GM21423 (cell line): Measurements from ENCODE around the gene UGT1A3.

Experiments
- ATAC-seq: cut with Tn5 transposase; IDR thresholded peaks from one replicate; pipeline ENCODE4 v1.9.1; 2021; ENCODE audit warnings: mild to moderate bottlenecking, moderate library complexity; ENCODE audit not compliant: unreplicated experiment

Gene UGT1A3

GRCh38 chr2:233814056-233814835, 85.4 kb downstream of the UGT1A3 start:
- no peak for ATAC-seq

GRCh38 chr2:233815861-233816260, 87.0 kb downstream of the UGT1A3 start:
- no peak for ATAC-seq

DNA sequence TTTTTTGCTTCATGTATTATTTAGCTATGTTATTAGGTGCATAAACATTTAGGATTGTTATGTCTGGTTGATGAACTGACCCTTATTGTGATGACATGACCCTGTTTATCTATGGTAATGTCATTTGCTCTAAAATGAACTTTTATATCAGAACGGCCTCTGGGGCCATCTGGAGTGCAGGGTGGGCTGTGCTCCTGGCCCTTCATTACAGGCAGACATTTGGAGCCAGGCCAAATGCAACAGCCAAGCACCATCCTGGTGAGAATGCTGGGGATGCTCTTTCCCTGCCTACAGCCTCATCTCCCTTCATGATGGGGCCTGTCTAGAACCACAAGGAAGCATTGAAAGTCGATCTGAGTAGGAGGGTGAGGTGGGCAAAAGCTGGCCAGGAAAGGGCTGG, 87.5 kb downstream of the UGT1A3 start:
- ATAC-seq: no peak

DNA sequence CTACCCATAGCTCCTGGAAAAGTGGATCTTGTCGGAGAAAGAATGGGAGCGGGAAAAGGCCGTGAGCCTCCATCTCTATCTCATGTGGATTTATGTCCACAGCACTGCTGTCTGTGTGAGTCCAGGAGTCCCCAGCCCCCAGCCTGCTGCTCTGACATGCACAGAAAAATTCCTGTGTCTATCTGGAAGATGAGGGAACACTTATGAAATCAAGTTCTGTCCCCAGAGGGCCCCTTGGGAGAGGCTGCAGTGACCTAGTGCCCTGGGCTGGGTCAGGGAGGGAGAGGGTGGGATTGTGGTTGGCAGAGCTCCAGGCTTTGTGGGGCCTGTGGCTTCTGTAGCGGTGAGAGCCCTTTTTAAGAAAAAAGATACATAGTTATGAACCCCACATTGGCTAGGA, 87.9 kb downstream of the UGT1A3 start:
- no peak for ATAC-seq

DNA sequence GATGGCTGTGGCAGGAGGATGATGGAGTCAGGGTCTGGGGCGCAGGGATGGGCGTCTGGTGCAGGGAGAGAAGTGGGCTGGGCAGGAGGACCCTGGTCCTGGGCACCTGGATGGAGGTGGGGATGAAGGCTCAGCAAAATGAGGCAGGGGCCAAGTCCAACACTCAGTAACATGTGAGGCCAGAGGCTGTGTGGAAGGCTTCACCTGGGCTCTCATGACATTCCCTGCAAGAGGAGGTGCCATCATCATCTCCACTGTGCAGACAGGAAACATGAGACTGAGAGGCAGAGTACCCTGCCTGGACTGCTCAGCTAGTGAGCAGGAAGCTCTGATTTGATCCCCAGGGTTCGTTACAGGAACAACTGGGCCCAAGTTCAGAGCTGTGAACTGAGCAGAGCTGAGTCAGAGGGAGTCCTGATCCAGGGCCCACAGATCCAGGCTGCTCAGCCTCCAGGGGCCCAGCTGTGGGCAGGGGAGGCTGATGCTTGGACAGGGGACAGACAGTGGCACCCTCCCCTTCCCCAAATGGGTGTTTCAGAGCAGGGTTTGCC, 88.6 kb downstream of the UGT1A3 start:
- ATAC-seq: no peak

GRCh38 chr2:233817995-233818638, 89.3 kb downstream of the UGT1A3 start:
- ATAC-seq: no peak

DNA sequence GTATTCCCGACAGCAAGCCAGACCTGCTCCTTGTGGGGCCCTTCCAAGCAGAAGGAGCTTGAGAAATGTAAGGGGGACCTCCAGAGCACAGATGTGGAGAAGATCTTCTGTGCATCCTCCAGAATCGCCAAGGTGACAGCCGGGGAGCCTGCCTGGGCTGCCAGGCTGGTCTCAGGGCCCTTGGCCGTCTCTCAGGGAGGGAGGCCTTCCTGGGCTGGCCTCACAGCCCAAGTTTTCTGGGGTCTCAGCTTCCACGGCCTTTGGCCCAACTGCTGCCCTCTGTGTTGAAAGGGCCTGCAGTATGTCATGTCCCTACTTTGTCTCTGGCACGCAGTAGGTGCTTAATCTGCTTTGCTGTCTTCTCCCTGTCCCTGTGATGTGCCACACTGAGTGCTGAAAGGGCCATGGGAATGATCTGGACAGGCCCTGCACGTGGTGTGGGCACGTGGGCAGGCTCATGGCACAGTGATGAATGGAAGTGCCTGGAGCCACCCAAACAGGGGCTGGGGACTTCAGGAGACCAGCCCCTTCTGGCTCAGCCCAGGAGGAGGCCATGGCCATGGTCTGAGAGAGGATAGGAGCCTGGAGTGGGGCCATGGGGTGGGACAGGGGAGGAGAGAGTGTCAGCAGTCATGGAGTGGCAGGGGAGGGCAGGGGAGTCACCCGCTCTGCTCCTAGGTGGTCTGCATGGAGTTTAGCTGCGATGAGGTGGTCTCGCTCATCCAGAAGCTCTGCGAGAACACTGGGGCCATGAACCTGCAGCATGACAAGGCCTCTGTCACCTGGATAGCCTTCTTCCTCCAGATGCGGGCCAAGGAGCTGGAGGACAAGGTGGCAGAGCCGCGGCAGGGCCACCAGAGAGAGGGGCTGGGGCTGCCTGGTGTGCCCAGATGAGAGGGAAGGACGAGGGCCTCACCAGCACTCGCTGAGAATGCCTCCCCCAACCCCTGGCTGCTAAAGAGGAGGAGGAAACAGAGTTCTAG, 90.1 kb downstream of the UGT1A3 start:
- no peak for ATAC-seq

- no peak for ATAC-seq
Measured at GRCh38 chr2:233819884-233820773, 91.3 kb downstream of the UGT1A3 start.

DNA sequence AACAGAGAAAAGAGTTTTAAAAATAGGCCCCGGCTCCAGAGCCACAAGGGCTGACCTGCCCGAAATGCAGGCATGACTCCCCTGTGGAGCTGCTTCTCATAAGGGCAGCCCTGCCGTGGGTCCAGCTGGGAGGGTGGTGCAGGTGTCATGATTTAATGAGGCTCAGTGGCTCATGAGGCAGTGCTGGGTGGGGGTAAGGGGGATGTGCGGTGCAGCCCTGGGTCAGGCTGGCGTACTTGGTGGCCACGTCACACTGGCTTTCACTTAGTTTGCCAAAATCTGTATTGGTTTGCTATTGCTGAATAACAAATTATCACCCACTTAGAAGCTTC, 91.9 kb downstream of the UGT1A3 start:
- no peak for ATAC-seq

- no peak for ATAC-seq
Measured at GRCh38 chr2:233821196-233821595, 92.4 kb downstream of the UGT1A3 start.

GRCh38 chr2:233821709-233822100, 92.9 kb downstream of the UGT1A3 start:
- no peak for ATAC-seq

DNA sequence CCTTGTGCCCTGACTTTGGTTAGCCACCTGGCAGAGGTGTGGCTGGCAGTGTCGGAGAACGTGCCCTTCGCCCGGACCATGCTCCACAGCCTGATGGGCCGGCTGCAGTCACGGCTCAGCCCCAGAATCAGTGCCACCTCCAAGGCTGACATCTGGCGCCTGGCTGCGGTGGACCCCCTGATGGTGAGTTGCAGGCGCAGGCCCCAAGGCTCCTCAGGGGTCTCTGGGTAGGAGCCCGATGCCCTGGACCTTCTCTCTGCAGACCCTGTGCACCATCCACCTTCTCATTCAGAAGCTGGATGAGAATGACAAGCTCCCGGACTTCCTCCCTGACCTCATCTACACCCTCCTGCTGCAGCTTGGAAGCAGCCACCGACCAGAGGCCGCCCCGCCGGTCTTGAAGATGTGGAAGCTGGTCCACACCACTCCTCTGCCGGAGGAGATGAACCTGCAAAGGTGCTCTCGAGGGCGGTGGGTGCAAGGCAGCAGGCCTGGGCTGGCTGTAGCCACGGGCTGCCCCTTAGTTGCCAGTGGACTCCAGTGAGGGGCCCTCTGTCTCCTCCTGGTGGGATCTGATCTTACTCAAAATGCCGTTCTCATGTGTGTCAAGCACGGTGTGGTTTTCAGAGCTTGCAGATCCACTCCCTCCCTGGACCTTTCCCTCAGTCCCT, 93.4 kb downstream of the UGT1A3 start:
- no peak for ATAC-seq
